Endodermal cell (in vitro differentiated cells): ENCODE results near the gene WT1. TPM values are rescaled to one million over a fixed set of nuclear protein-coding genes. Genes with fewer than 3 reads are reported as not detected.

Experiments
- DNase-seq: peaks from one replicate; pipeline ENCODE4 v3.0.0-alpha.2; 2017
- H3K27ac ChIP-seq: 2 replicates; pipeline ENCODE4 v1.5.1; 2013; ENCODE audit warnings: mild to moderate bottlenecking, low read depth, low read length, moderate library complexity
- H3K27me3 ChIP-seq: 2 replicates; pipeline ENCODE4 v1.6.1; 2013; ENCODE audit warnings: mild to moderate bottlenecking, low read length, moderate library complexity; ENCODE audit not compliant: insufficient read depth, control insufficient read depth, poor library complexity, severe bottlenecking
- H3K36me3 ChIP-seq: 2 replicates; pipeline ENCODE4 v1.7.0; 2013; ENCODE audit warnings: mild to moderate bottlenecking, low read length, moderate library complexity; ENCODE audit not compliant: control insufficient read depth, insufficient read depth
- H3K4me1 ChIP-seq: one replicate; pipeline ENCODE4 v1.7.0; 2013; ENCODE audit warnings: low read length; ENCODE audit not compliant: control insufficient read depth, insufficient read depth
- H3K4me3 ChIP-seq: 2 replicates; pipeline ENCODE4 v1.5.1; 2013; ENCODE audit warnings: mild to moderate bottlenecking, low read length, moderate library complexity
- H3K9ac ChIP-seq: 2 replicates; pipeline ENCODE4 v1.6.1; 2013; ENCODE audit warnings: mild to moderate bottlenecking, low read length, moderate library complexity; ENCODE audit not compliant: poor library complexity, severe bottlenecking; ENCODE audit errors: extremely low read depth
- H3K9me3 ChIP-seq: 2 replicates; pipeline ENCODE4 v1.6.1; 2013; ENCODE audit warnings: mild to moderate bottlenecking, low read length, moderate library complexity; ENCODE audit not compliant: control insufficient read depth
- H3K27ac Mint-ChIP-seq: 2 replicates; pipeline ENCODE4 v1.8.0; 2020; ENCODE audit warnings: mixed read lengths
- H3K27me3 Mint-ChIP-seq: 2 replicates; pipeline ENCODE4 v1.8.0; 2021; ENCODE audit warnings: mild to moderate bottlenecking, mixed read lengths; ENCODE audit not compliant: insufficient read depth
- H3K36me3 Mint-ChIP-seq: 2 replicates; pipeline ENCODE4 v1.8.0; 2020; ENCODE audit warnings: low read depth, mixed read lengths
- H3K4me1 Mint-ChIP-seq: 2 replicates; pipeline ENCODE4 v1.8.0; 2020; ENCODE audit warnings: mixed read lengths
- H3K4me3 Mint-ChIP-seq: 2 replicates; pipeline ENCODE4 v1.8.0; 2020; ENCODE audit warnings: mild to moderate bottlenecking, moderate library complexity, mixed read lengths
- H3K9me3 Mint-ChIP-seq: 2 replicates; pipeline ENCODE4 v1.8.0; 2020; ENCODE audit warnings: mild to moderate bottlenecking, mixed read lengths
- CTCF ChIP-seq: fragments of 200-600 bp; sonication (generic); conservative IDR thresholded peaks from 2 replicates; pipeline ENCODE4 v1.5.0; 2021; ENCODE audit warnings: antibody characterized with exemption, mild to moderate bottlenecking
- WGBS, 2 experiments: methylation state at CpG; one replicate each; pipeline versions ENCODE4 v1.1.5 to v1.1.7; 2013; ENCODE audit warnings: missing lambda C conversion rate in 2 of 2, mixed read lengths in 1 of 2; ENCODE audit not compliant: insufficient coverage in 1 of 2, insufficient read length in 1 of 2; 5-methylcytosine and 5-hydroxymethylcytosine counted together
- total RNA-seq, 2 donors: library from RNA; stranded (reverse); fragmentation: NEBNext Ultra II Directional in 1 of 2; extraction: Animal tissue kit (Norgen Biotek cat#: 25700) in 1 of 2; gene quantifications; 2 replicates in 1 of 2; 3 replicates in 1 of 2; pipeline ENCODE4 v1.2.1, GENCODE V29; 2021

The WT1 gene
- total RNA-seq, 2 donors from 2014 or later = 0.51 TPM; not detected in 1

GRCh38 chr11:32343325-32344008 is 91.9 kb downstream of the WT1 start:
- H3K36me3 Mint-ChIP-seq = no peaks in the 10 kb centered on the region
- Histone ChIP-seq H3K9ac (no peak overlapping the region), H3K4me1 (no peaks in the 10 kb centered on the region), H3K27me3 (no peaks in the 10 kb centered on the region), H3K36me3 (no peaks in the 10 kb centered on the region), H3K27ac (no peak overlapping the region), H3K9me3 (no peaks in the 10 kb centered on the region), H3K4me3 (no peak overlapping the region)
- 86 to 90% methylated on average over 1 to 3 of the region's 3 CpGs for WGBS, 2 experiments
- no peak for TF ChIP-seq CTCF
- DNase-seq = no peak
- H3K9me3 Mint-ChIP-seq = no peaks in the 10 kb centered on the region
- H3K27ac Mint-ChIP-seq = no peak overlapping the region
- H3K27me3 Mint-ChIP-seq = peaks cover 5% of the 10 kb centered on the region
- H3K4me3 Mint-ChIP-seq = no peak overlapping the region
- H3K4me1 Mint-ChIP-seq = no peaks in the 10 kb centered on the region

DNA sequence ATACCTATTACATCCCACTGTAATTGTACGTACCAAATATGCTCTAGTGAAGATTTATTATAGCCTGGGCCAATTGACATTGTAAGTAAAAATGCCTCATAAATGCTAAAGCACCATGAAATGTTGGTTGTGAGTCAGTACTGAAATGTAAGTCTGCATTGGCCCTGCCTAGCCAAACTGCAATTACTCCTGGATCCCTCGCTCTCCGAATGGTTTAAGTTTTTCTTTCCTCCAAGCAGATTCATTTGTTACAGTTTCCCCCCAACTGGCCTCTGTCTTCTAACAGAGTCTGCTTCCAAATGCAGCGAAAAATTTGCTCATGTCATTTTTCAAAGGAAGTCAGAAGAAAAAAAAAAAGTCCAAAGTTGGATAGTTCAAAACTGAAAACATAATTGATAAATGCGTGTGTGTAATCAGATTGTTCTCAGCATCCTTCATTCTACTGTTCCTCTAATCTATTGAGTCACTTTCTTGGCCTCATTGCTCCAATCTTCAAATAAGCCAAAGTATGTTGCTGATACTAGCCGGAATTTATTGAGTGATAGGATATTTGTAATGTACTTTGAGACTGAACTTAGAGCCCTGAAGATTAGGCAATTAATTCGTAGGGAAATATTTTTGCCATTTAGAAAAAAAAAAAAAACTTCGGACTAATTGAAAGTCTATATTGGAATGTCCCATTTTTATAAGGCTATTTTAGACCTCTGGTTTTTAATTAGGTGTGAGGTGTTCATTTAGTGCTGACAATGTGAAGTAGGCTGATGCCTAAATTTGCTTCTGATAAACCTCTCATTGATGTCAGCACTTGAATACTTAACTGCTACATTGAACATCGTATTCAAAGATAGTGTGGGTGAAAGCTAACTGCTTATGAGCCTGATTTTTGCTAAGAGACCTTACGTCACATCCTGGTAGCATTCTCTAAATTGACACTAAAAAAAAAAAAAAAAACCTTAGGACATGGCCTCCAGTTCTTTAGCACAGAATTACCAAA is 93.4 kb downstream of the WT1 start:
- Mint-ChIP-seq H3K27ac (no peak overlapping the region), H3K4me1 (no peaks in the 10 kb centered on the region), H3K36me3 (no peaks in the 10 kb centered on the region), H3K4me3 (no peak overlapping the region), H3K9me3 (no peaks in the 10 kb centered on the region), H3K27me3 (peaks cover 5% of the 10 kb centered on the region)
- 88 to 99% methylated on average over 6 to 10 of the region's 10 CpGs for WGBS, 2 experiments
- no peak for TF ChIP-seq CTCF
- no peak overlapping the region for H3K9ac ChIP-seq
- H3K27me3 ChIP-seq = no peaks in the 10 kb centered on the region
- no peak overlapping the region for H3K4me3 ChIP-seq
- H3K4me1 ChIP-seq = no peaks in the 10 kb centered on the region
- DNase-seq = no peak
- no peak overlapping the region for H3K27ac ChIP-seq
- no peaks in the 10 kb centered on the region for H3K36me3 ChIP-seq
- H3K9me3 ChIP-seq = no peaks in the 10 kb centered on the region

DNA sequence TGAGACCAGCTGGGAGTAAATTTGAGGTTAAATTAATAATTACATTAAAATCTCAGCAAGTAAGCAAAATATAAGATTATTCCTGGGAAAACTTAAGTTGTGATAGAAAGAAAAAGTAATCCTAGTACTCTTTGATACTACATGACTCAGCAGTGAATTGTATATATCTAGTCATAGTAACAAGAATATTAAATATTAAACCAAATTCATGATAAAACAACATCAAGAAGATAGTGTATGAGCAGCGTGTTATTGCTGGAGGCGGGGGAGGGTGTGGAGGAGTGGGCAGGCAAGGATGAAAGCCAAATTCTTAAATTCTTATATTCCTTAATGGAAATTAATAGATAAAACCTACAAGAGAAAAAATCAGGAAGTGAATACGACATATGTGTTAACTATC is 95.2 kb downstream of the WT1 start:
- no peak overlapping the region for H3K27ac Mint-ChIP-seq
- no peaks in the 10 kb centered on the region for H3K4me1 ChIP-seq
- no peaks in the 10 kb centered on the region for H3K36me3 ChIP-seq
- WGBS, 2 experiments = no CpG with 5 or more reads among the region's 3 CpGs
- peaks cover under 1% of the 10 kb centered on the region for H3K9me3 ChIP-seq
- no peak overlapping the region for H3K27ac ChIP-seq
- no peak overlapping the region for H3K4me3 ChIP-seq
- no peaks in the 10 kb centered on the region for H3K27me3 ChIP-seq
- no peak overlapping the region for H3K9ac ChIP-seq
- no peak for TF ChIP-seq CTCF
- H3K36me3 Mint-ChIP-seq = no peaks in the 10 kb centered on the region
- peaks cover 6% of the 10 kb centered on the region for H3K9me3 Mint-ChIP-seq
- no peaks in the 10 kb centered on the region for H3K4me1 Mint-ChIP-seq
- H3K4me3 Mint-ChIP-seq = no peak overlapping the region
- H3K27me3 Mint-ChIP-seq = peaks cover 11% of the 10 kb centered on the region
- DNase-seq = no peak

Other genes with a start within 250 kb of the WT1 start
- gene EIF3M, start 148.3 kb upstream of the WT1 start, total RNA-seq = 100 to 1,000 TPM; 237 to 269 TPM